HL-60/S4 treated with phorbol 12-myristate 13-acetate at 8.2 ng/mL for 4 days and 3 days (cell line): ENCODE results near the gene RUNX1.

Experiments
- in situ Hi-C: fragments of 300-500 bp; cut with MboI; formaldehyde crosslinking; loops from 2 replicates; pipeline ENCODE4 v1.15.0; 2022; ENCODE audit warnings: low sequenced_read_pairs

The RUNX1 gene

GRCh38 chr21:34800797-34801518 lies 248.1 kb downstream of the RUNX1 start:
- in situ Hi-C loops, result no loop called here

DNA sequence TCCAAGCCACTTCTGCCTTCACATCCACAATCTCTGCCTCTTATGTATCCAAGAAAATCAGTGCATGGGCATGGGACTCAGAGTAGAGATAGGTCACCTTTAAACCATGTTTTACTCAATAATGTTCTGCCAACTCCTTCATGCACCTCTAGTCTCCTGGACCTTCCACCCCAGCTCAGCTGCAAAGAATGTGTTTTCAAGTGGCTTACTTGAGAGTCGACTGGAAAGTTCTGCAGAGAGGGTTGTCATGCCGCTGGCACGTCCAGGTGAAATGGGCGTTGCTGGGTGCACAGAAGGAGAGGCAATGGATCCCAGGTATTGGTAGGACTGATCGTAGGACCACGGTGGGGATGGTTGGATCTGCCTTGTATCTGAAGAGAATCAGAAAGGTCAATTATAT lies 250.0 kb downstream of the RUNX1 start:
- in situ Hi-C loops, result no loop called here

DNA sequence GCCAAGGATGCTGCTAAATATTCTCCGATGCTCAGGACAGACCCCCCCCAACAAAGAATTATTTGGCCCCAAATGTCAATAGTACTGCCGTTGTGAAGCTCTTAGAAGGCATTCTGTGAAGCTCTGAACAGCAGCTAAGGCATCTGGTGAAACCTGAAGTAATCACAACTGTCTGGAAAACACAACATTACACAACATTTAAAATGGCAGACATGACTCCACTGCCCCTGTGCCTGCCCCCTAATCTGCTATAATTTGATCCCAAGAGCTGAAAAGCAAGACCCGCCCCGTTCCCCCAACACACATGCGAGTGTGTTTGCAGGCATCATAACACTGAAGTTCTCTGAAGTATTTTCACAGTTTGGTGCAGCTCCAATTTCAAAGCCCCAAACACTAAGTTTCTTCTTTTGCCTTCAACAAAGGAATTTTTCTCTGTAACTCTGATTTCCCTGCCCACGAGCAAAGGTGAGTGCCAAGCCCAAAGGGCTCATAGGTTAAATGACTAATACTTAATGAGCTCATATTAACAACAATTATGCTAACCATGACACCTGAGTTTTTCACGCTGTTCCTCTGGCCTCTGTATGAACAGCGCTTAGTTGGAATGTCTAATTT lies 251.1 kb downstream of the RUNX1 start:
- in situ Hi-C loops, result no loop called here

GRCh38 chr21:34797201-34797525 lies 251.9 kb downstream of the RUNX1 start:
- in situ Hi-C loops, result no loop called here

DNA sequence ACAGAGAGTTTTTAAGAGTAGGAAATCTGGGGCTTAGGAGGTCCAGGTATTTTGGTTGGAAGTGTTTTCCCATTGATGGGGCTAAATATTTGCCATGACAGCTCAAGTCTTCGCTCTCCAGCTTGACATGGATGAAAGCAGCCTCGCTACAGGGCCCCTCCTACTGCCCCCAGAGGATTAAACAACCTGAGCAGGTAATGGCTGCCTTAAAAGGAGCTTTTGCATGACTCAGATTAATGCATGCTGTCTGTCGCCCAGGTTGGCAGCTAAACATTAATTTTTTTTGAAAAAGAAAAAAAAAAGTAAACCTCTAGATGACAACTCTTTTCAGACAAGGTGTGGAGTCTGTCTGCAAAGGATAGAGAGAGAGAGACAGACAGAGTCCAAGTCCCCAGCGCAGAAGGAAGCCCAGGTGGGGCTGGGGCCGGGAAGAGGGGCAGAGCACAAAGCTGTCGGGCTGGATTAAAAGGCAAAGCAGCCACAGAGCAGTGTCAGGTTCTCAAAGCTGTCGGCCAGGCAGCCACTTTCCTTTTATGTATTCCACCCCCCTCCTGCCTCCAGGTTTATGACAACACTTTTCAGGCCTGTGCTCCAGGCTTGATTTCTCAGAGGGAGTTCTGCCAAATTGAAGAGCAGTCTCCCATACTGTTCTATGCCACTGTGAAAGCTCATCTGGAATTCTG lies 252.4 kb downstream of the RUNX1 start:
- in situ Hi-C loops, result no loop called here

GRCh38 chr21:34795548-34796180 lies 253.4 kb downstream of the RUNX1 start:
- in situ Hi-C loops, result no loop called here

DNA sequence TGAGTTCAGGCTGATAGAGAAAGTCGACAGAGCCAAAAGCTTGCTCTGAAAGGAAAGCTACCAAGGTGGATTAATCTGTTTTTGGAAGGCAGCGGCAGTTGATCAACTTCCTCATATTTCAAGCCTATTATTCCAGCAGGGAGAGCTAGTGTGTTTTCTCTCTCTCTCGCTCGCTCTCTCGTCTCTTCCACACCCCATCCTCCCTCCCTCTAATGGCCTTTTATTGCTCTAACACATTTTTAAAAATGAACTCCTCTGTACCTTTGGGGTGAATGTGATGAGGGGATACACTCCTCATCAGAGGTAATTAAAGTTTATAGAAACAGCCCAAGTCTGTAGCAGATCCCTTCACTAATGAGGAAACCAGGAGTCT lies 253.9 kb downstream of the RUNX1 start:
- in situ Hi-C loops, result no loop called here

- in situ Hi-C loops, result no loop called here
These were observed 254.4 kb downstream of the RUNX1 start for GRCh38 chr21:34794686-34795085.

DNA sequence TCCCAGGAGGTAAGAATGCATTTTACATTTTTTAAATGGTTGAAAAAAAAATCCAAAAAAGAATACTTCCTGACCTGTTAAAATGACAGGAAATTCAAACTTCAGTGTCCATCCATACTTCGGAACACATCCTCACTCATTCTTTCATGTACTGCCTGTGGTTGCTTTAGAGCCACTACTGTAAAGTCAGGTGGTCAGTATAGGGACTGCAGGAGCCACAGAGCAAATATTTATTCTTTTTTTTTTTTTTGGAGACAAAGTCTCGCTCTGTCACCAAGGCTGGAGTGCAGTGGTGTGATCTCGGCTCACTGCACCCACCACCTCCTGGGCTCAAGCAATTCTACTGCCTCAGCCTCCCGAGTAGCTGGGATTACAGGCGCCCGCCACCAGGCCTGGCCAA lies 255.6 kb downstream of the RUNX1 start:
- in situ Hi-C loops, result no loop called here

DNA sequence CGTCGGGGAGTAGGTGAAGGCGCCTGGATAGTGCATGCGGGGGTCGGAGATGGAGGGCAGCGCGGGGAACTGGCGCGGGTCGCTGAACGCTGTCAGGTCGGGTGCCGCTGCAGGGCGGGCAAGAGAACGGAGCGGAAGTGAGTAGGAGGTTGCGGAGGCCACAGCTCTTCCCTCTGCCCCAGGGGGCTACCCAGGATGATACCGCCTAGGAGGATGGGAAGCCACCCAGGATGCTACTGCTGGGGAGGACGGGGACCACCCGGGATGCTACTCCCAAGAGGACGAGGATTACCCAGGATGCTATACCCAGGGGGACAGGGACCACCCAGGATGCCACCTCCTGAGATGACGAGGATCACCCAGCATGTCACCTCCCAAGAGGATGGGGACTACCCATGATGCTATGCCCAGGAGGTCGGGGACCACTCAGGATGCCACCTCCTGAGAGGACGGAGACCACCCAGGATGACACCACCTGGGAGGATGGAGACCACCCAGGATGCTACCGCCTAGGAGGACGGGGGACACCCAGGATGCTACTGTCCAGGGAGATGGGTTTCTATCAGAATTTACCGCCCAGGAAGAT lies 256.5 kb downstream of the RUNX1 start:
- in situ Hi-C loops, result no loop called here

DNA sequence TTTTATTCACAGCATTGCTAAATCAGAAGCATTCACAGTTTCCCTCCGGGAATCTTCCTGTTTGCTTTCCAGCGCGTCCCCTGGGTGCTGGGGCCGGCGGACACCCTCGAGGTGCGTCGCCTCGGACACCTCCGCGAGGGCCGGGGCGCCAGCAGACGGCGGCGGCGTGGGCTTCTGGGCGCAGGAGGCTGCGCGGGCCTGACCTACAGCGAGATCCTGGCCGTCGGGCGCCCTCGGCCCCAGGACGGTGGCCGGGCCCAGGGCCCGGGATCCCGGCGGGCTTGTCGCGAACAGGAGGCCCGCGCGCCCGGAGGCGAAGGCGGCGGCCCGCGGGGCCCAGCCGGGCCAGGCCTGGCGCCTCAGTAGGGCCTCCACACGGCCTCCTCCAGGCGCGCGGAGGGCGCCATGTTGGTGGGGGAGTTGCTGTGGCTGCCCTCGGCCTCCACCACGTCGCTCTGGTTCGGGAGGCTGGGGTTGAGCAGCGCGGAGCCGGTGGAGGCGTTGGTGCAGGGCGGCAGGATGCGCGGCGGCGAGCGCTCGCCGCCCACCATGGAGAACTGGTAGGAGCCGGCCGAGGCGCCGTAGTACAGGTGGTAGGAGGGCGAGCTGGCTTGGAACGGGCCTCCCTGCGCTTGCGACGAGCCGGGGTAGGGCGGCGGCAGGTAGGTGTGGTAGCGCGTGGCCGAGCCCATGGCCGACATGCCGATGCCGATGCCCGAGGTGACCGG lies 257.2 kb downstream of the RUNX1 start:
- in situ Hi-C loops, result no loop called here

GRCh38 chr21:34790834-34791233 lies 258.3 kb downstream of the RUNX1 start:
- in situ Hi-C loops, result no loop called here

- in situ Hi-C loops, result no loop called here
These were observed 258.8 kb downstream of the RUNX1 start for GRCh38 chr21:34790341-34790740.

- in situ Hi-C loops, result no loop called here
These were observed 260.2 kb downstream of the RUNX1 start for GRCh38 chr21:34788879-34789278.

GRCh38 chr21:34783815-34784214 lies 265.3 kb downstream of the RUNX1 start:
- in situ Hi-C loops, result no loop called here

GRCh38 chr21:34782506-34783360 lies 266.4 kb downstream of the RUNX1 start:
- in situ Hi-C loops, result no loop called here

- in situ Hi-C loops, result no loop called here
These were observed 267.6 kb downstream of the RUNX1 start for GRCh38 chr21:34781526-34781925.

GRCh38 chr21:34779860-34780259 lies 269.2 kb downstream of the RUNX1 start:
- in situ Hi-C loops, result no loop called here

GRCh38 chr21:34775793-34776192 lies 273.3 kb downstream of the RUNX1 start:
- in situ Hi-C loops, result no loop called here

DNA sequence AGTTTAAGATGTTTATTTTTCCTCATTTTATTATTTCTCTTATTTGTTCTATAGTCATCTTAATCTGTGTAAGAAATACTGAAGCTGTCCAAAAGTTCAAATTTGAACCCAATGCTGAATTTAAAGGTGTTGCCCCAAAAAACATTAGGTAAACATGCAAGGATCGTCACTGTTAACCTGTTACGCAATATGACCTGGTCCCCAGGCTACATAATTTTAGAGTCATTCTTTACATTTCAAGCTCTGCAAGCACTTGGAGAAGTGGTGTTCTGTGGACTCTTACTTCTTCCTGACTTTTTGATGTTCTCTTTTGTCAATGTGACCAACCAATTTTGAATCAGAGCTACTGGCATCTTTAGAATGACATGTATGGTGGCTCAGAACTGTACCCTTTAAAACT lies 274.4 kb downstream of the RUNX1 start:
- in situ Hi-C loops, result no loop called here
